ENCODE results near the gene STAT5A.

The STAT5A gene

GRCh38 chr17:42266918-42267766, 21.2 kb upstream of the STAT5A start:
- no peaks in the 10 kb centered on the region for H3K27me3 ChIP-seq
- H3K4me2 ChIP-seq = no peak overlapping the region
- H3K4me3 ChIP-seq = no peak overlapping the region
- peaks cover 6% of the 10 kb centered on the region; the same call in 1 of the 2 replicates for H3K9me3 ChIP-seq
- H4K20me1 ChIP-seq = peaks cover 66% of the 10 kb centered on the region
- no peak overlapping the region for H3K27ac ChIP-seq
- H3K9ac ChIP-seq = no peak overlapping the region
- H3K4me1 ChIP-seq = peaks cover 5% of the 10 kb centered on the region
- H3K36me3 ChIP-seq = peaks cover 6% of the 10 kb centered on the region; the same call in 1 of the 2 replicates
- TF ChIP-seq Cebpa-rat (IDR thresholded peaks at IDR 0.05) = no peak

GRCh38 chr17:42268236-42268635, 20.1 kb upstream of the STAT5A start:
- peaks cover 6% of the 10 kb centered on the region; the same call in 1 of the 2 replicates for H3K36me3 ChIP-seq
- TF ChIP-seq Cebpa-rat (IDR thresholded peaks at IDR 0.05) = no peak
- H3K9me3 ChIP-seq = peaks cover 6% of the 10 kb centered on the region; the same call in 1 of the 2 replicates
- H3K4me1 ChIP-seq = peaks cover 16% of the 10 kb centered on the region
- H3K9ac ChIP-seq = no peak overlapping the region
- H3K4me3 ChIP-seq = no peak overlapping the region
- no peak overlapping the region for H3K27ac ChIP-seq
- peaks cover 74% of the 10 kb centered on the region for H4K20me1 ChIP-seq
- H3K27me3 ChIP-seq = no peaks in the 10 kb centered on the region
- no peak overlapping the region for H3K4me2 ChIP-seq

GRCh38 chr17:42270170-42270535, 18.1 kb upstream of the STAT5A start:
- H3K4me3 ChIP-seq = no peak overlapping the region
- H4K20me1 ChIP-seq = peaks cover 87% of the 10 kb centered on the region
- H3K27ac ChIP-seq = no peak overlapping the region
- peaks cover 34% of the 10 kb centered on the region for H3K4me1 ChIP-seq
- H3K27me3 ChIP-seq = no peaks in the 10 kb centered on the region
- no peak overlapping the region for H3K9ac ChIP-seq
- TF ChIP-seq Cebpa-rat (IDR thresholded peaks at IDR 0.05) = no peak
- peaks cover 5% of the 10 kb centered on the region; the same call in 1 of the 2 replicates for H3K9me3 ChIP-seq
- peaks cover 5% of the 10 kb centered on the region; the same call in 1 of the 2 replicates for H3K36me3 ChIP-seq
- H3K4me2 ChIP-seq = no peak overlapping the region

- peaks cover 34% of the 10 kb centered on the region for H3K4me1 ChIP-seq
- H3K4me2 ChIP-seq = no peak overlapping the region
- peaks cover under 1% of the 10 kb centered on the region; the same call in 1 of the 2 replicates for H3K36me3 ChIP-seq
- H3K4me3 ChIP-seq = no peak overlapping the region
- H4K20me1 ChIP-seq = peaks cover 87% of the 10 kb centered on the region
- TF ChIP-seq Cebpa-rat (IDR thresholded peaks at IDR 0.05) = no peak
- peaks cover under 1% of the 10 kb centered on the region; the same call in 1 of the 2 replicates for H3K9me3 ChIP-seq
- H3K27me3 ChIP-seq = no peaks in the 10 kb centered on the region
- no peak overlapping the region for H3K27ac ChIP-seq
- H3K9ac ChIP-seq = no peak overlapping the region
Observed at GRCh38 chr17:42270596-42270995, 17.7 kb upstream of the STAT5A start.

- Histone ChIP-seq H4K20me1 (peaks cover 87% of the 10 kb centered on the region), H3K4me2 (no peak overlapping the region), H3K27me3 (no peaks in the 10 kb centered on the region), H3K4me3 (no peak overlapping the region), H3K27ac (no peak overlapping the region), H3K9me3 (no peaks in the 10 kb centered on the region), H3K9ac (no peak overlapping the region), H3K4me1 (peaks cover 34% of the 10 kb centered on the region), H3K36me3 (no peaks in the 10 kb centered on the region)
- TF ChIP-seq Cebpa-rat (IDR thresholded peaks at IDR 0.05) = no peak
Observed at GRCh38 chr17:42271006-42271778, 17.1 kb upstream of the STAT5A start.

GRCh38 chr17:42271779-42272035, 16.6 kb upstream of the STAT5A start:
- H3K27ac ChIP-seq = no peak overlapping the region
- no peaks in the 10 kb centered on the region for H3K27me3 ChIP-seq
- no peaks in the 10 kb centered on the region for H3K9me3 ChIP-seq
- no peaks in the 10 kb centered on the region for H3K36me3 ChIP-seq
- H4K20me1 ChIP-seq = peaks cover 82% of the 10 kb centered on the region
- no peak overlapping the region for H3K4me3 ChIP-seq
- H3K9ac ChIP-seq = no peak overlapping the region
- peaks cover 36% of the 10 kb centered on the region for H3K4me1 ChIP-seq
- no peak for TF ChIP-seq Cebpa-rat (IDR thresholded peaks at IDR 0.05)
- no peak overlapping the region for H3K4me2 ChIP-seq

GRCh38 chr17:42272162-42272907, 16.0 kb upstream of the STAT5A start:
- Histone ChIP-seq H3K27ac (no peak overlapping the region), H3K4me1 (peaks cover 42% of the 10 kb centered on the region), H3K9me3 (no peaks in the 10 kb centered on the region), H3K27me3 (no peaks in the 10 kb centered on the region), H4K20me1 (peaks cover 76% of the 10 kb centered on the region), H3K4me2 (peak overlapping the region; percentile 95), H3K36me3 (no peaks in the 10 kb centered on the region), H3K4me3 (no peak overlapping the region), H3K9ac (no peak overlapping the region)
- TF ChIP-seq Cebpa-rat (IDR thresholded peaks at IDR 0.05) = no peak

- TF ChIP-seq Cebpa-rat (IDR thresholded peaks at IDR 0.05) = no peak
- Histone ChIP-seq H3K36me3 (no peaks in the 10 kb centered on the region), H3K4me3 (no peak overlapping the region), H3K4me1 (peaks cover 44% of the 10 kb centered on the region), H3K27ac (no peak overlapping the region), H3K9me3 (no peaks in the 10 kb centered on the region), H3K9ac (no peak overlapping the region), H3K4me2 (peak overlapping the region; percentile 95), H3K27me3 (no peaks in the 10 kb centered on the region), H4K20me1 (peaks cover 63% of the 10 kb centered on the region)
Observed at GRCh38 chr17:42273474-42274252, 14.6 kb upstream of the STAT5A start.

- H3K27ac ChIP-seq = no peak overlapping the region
- peak overlapping the region; percentile 95 for H3K4me2 ChIP-seq
- peak overlapping the region; percentile 93 for H3K4me3 ChIP-seq
- H3K4me1 ChIP-seq = peaks cover 44% of the 10 kb centered on the region
- no peaks in the 10 kb centered on the region for H3K9me3 ChIP-seq
- H3K9ac ChIP-seq = no peak overlapping the region
- H3K27me3 ChIP-seq = no peaks in the 10 kb centered on the region
- no peak for TF ChIP-seq Cebpa-rat (IDR thresholded peaks at IDR 0.05)
- no peaks in the 10 kb centered on the region for H3K36me3 ChIP-seq
- peaks cover 59% of the 10 kb centered on the region for H4K20me1 ChIP-seq
Observed at GRCh38 chr17:42274253-42274542, 14.1 kb upstream of the STAT5A start.

All from BLaER1 (cell line).